ENCODE results near the gene PACS2.

Gene PACS2

DNA sequence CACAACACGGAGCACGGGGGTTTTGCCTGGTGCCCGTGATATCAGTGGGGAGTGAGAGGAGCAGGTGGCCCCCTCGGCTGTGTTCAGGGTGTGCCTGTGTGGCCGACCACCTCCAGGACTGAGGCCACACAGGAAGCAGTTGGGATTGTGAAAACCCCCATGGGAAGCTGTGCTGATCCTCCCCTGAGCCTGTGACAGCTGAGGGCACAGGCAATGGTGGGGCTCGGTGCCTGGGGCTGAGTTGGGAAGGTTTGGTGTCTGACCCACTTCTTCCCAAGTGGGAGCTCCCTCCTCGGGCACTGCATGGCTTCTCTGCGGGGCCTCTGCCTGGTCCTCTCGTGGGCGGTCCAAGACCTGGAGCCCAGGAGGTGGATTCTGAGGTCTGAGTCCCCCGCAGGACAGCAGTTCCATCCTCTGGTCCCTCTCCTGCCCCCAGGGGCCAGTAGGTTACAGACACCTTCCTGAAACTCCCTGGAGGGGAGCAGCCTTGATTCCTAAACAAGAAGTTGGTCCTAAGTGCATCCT is 17.9 kb downstream of the PACS2 start:
- TF ChIP-seq, protein P1, sequence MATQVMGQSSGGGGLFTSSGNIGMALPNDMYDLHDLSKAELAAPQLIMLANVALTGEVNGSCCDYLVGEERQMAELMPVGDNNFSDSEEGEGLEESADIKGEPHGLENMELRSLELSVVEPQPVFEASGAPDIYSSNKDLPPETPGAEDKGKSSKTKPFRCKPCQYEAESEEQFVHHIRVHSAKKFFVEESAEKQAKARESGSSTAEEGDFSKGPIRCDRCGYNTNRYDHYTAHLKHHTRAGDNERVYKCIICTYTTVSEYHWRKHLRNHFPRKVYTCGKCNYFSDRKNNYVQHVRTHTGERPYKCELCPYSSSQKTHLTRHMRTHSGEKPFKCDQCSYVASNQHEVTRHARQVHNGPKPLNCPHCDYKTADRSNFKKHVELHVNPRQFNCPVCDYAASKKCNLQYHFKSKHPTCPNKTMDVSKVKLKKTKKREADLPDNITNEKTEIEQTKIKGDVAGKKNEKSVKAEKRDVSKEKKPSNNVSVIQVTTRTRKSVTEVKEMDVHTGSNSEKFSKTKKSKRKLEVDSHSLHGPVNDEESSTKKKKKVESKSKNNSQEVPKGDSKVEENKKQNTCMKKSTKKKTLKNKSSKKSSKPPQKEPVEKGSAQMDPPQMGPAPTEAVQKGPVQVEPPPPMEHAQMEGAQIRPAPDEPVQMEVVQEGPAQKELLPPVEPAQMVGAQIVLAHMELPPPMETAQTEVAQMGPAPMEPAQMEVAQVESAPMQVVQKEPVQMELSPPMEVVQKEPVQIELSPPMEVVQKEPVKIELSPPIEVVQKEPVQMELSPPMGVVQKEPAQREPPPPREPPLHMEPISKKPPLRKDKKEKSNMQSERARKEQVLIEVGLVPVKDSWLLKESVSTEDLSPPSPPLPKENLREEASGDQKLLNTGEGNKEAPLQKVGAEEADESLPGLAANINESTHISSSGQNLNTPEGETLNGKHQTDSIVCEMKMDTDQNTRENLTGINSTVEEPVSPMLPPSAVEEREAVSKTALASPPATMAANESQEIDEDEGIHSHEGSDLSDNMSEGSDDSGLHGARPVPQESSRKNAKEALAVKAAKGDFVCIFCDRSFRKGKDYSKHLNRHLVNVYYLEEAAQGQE (IDR thresholded peaks at IDR 0.05; ENCODE audit: low read depth), result no peak
- no peak for TF ChIP-seq EP300 (IDR thresholded peaks at IDR 0.05; ENCODE audit: borderline replicate concordance)
- no peak for TF ChIP-seq FOXM1 (IDR thresholded peaks at IDR 0.05; ENCODE audit: borderline replicate concordance, low read depth)
- TF ChIP-seq TCF12 (IDR thresholded peaks at IDR 0.05; ENCODE audit: low read depth), result no peak
- no peak for TF ChIP-seq NFIC (IDR thresholded peaks at IDR 0.05)

- TF ChIP-seq TEAD4 (IDR thresholded peaks at IDR 0.05) (no peak), RAD21 (IDR thresholded peaks at IDR 0.05; ENCODE audit: low read depth) (no peak), EP300 (IDR thresholded peaks at IDR 0.05; ENCODE audit: borderline replicate concordance) (no peak), TCF12 (IDR thresholded peaks at IDR 0.05; ENCODE audit: low read depth) (no peak), NFIC (IDR thresholded peaks at IDR 0.05) (no peak)
- TF ChIP-seq, protein P2, sequence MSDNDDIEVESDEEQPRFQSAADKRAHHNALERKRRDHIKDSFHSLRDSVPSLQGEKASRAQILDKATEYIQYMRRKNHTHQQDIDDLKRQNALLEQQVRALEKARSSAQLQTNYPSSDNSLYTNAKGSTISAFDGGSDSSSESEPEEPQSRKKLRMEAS (IDR thresholded peaks at IDR 0.05), result no peak
These were observed 18.5 kb downstream of the PACS2 start for GRCh38 chr14:105333020-105333490.

- TF ChIP-seq CREB1 (IDR thresholded peaks at IDR 0.05; ENCODE audit: low read depth) (no peak), EGR1 (IDR thresholded peaks at IDR 0.05) (no peak)
These were observed 19.2 kb downstream of the PACS2 start for GRCh38 chr14:105333613-105334364.

DNA sequence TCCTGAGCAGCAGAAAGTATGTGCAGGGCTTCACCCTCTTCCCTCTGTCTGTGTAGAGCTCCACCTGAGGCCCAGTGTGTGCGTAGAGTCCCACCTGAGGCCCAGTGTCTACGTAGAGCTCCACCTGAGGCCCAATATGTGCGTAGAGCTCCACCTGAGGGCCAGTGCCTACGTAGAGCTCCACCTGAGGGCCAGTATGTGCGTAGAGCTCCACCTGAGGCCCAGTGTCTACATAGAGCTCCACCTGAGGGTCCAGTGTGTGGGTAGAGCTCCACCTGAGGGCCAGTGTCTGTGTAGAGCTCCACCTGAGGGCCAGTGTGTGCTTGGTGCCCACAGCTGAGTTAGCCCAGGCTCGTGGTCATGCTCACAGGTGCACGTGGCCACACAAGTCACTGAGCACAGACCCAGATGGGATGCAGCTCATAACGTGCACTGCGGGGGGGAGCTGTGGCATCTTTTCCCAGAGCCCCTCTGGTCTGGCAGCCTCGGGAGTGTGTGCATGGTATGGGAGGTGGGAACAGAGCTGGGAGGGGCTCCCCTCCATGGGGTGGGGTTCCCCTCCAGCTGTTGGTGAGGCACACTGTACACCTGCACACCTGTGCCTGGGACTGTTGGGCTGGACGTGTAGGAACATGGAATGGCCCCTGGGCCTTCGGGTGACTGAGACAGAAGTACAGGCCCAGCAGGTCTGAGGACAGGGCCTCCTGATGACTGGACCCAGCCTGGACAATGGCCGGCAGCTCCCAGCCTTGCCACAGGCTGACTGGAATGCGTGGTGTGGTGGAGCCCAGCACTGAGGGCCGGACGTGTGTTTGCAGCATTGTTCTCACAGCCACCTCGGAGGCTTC is 20.1 kb downstream of the PACS2 start:
- TF ChIP-seq EGR1 (IDR thresholded peaks at IDR 0.05) (no peak), RAD21 (IDR thresholded peaks at IDR 0.05; ENCODE audit: low read depth) (peak; percentile 28; the same call in 1 of the 2 replicates)

DNA sequence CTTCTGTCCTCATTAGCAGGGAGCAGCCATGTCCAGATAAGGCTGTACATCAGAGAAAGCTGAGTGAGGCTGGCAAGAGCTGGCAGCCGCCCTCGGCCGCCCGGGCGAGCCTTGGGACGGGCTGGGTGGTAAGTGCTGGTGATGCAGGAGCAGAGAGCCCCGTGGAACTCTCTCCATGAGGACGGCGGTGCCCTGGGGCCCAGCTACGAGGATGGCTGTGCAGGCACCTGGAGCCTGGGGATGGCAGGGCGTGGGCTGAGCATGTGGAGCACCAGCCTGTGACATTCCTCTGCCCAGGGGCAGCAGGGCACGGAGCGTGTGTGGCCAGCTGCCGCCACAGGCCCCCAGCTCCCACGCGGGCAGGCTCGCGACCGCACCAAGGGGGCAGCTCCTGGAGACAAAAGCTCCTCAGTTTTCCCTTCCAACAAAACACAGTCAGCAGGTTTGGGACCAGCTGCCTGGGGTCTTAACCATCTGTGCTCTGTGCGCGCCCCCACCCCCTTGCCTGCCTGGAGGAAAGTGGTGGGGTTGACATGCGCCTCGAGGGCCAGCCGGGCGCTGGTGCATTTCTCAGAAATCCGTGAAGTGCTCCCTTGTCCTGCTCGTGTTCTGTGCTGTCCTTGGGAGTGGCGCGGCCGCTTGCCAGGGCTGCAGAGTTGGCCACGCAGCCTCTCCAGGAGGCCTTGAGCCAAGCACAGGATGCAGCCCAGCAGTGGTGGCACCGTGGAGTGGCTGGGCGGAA is 21.4 kb downstream of the PACS2 start:
- TF ChIP-seq TAF1 (IDR thresholded peaks at IDR 0.05; ENCODE audit: low read depth) (no peak), CREB1 (IDR thresholded peaks at IDR 0.05; ENCODE audit: low read depth) (no peak), NFIC (IDR thresholded peaks at IDR 0.05) (no peak), EGR1 (IDR thresholded peaks at IDR 0.05) (no peak), TEAD4 (IDR thresholded peaks at IDR 0.05) (no peak)
- TF ChIP-seq, protein P2 (IDR thresholded peaks at IDR 0.05), result no peak
- TF ChIP-seq, protein P1 (IDR thresholded peaks at IDR 0.05; ENCODE audit: low read depth), result no peak
- TF ChIP-seq, protein P3, sequence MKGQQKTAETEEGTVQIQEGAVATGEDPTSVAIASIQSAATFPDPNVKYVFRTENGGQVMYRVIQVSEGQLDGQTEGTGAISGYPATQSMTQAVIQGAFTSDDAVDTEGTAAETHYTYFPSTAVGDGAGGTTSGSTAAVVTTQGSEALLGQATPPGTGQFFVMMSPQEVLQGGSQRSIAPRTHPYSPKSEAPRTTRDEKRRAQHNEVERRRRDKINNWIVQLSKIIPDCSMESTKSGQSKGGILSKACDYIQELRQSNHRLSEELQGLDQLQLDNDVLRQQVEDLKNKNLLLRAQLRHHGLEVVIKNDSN (IDR thresholded peaks at IDR 0.05), result no peak

- no peak for TF ChIP-seq EP300 (IDR thresholded peaks at IDR 0.05; ENCODE audit: borderline replicate concordance)
- TF ChIP-seq, protein P2 (IDR thresholded peaks at IDR 0.05), result no peak
- TF ChIP-seq, protein P1 (IDR thresholded peaks at IDR 0.05; ENCODE audit: low read depth), result no peak
- TF ChIP-seq, protein P3 (IDR thresholded peaks at IDR 0.05), result no peak
- no peak for TF ChIP-seq TAF1 (IDR thresholded peaks at IDR 0.05; ENCODE audit: low read depth)
- no peak for TF ChIP-seq CREB1 (IDR thresholded peaks at IDR 0.05; ENCODE audit: low read depth)
- TF ChIP-seq FOXM1 (IDR thresholded peaks at IDR 0.05; ENCODE audit: borderline replicate concordance, low read depth), result no peak
- TF ChIP-seq TCF12 (IDR thresholded peaks at IDR 0.05; ENCODE audit: low read depth), result no peak
- no peak for TF ChIP-seq RAD21 (IDR thresholded peaks at IDR 0.05; ENCODE audit: low read depth)
- no peak for TF ChIP-seq YY1 (IDR thresholded peaks at IDR 0.05; ENCODE audit: low read depth)
- TF ChIP-seq TEAD4 (IDR thresholded peaks at IDR 0.05), result no peak
These were observed 22.1 kb downstream of the PACS2 start for GRCh38 chr14:105336477-105337287.

Measured in Ishikawa (cell line).